ENCODE results near the gene CCDC169.

- peak; percentile 38 to 57 (median 53) for TF ChIP-seq CTCF (IDR thresholded peaks at IDR 0.05)
- no peak for TF ChIP-seq POLR2A (IDR thresholded peaks at IDR 0.05)
- TF ChIP-seq POLR2AphosphoS5 (IDR thresholded peaks at IDR 0.05) = no peak
- TF ChIP-seq EP300 (IDR thresholded peaks at IDR 0.05; ENCODE audit: low read depth) = no peak
Measured at GRCh38 chr13:36275190-36276002, 22.2 kb downstream of the CCDC169 start.
